GM12878 (cell line): Measurements from ENCODE around the gene C8B. TPM values are rescaled to one million over a fixed set of nuclear protein-coding genes. Genes with fewer than 3 reads are reported as not detected.

ENCODE experiments used
- ATAC-seq: fragments of 200-7000 bp; cut with Tn5 transposase; 3 replicates; pipeline ENCODE4 v1.9.1; 2020; ENCODE audit warnings: mild to moderate bottlenecking, moderate library complexity
- BruUV-seq: library from RNA; stranded (reverse); fragments of 400-500 nt; replicated peaks from 2 replicates; lab custom pipeline; 2021; lab: Mats Ljungman, UMichigan
- CTCF ChIA-PET: fragments of 300-600 bp; sonication (Branson Sonifier 250); formaldehyde crosslinking; extraction: SDS; loops from one replicate; lab custom pipeline; 2021; ENCODE audit warnings: inconsistent platforms; lab: Yijun Ruan, JAX
- POLR2A ChIA-PET: fragments of 350-600 bp; formaldehyde crosslinking; extraction: SDS; loops from one replicate; lab custom pipeline; 2021; ENCODE audit warnings: inconsistent platforms; lab: Charles Lee
- RAD21 ChIA-PET: fragments of 300-600 bp; sonication (Branson Sonifier 250); formaldehyde crosslinking; loops from one replicate; lab custom pipeline; 2023; ENCODE audit warnings: antibody characterized with exemption; ENCODE audit not compliant: unreplicated experiment; lab: Charles Lee
- SMC1A ChIA-PET: fragments of 300-600 bp; sonication (Branson Sonifier 250); formaldehyde crosslinking; loops from one replicate; lab custom pipeline; 2023; ENCODE audit not compliant: unreplicated experiment, uncharacterized antibody; lab: Charles Lee
- DNase-seq: peaks from one replicate; pipeline ENCODE4 v3.0.0-alpha.2; 2011; ENCODE audit warnings: low read depth, low spot score
- FAIRE-seq: peaks from 3 replicates; lab custom pipeline; 2011; peaks lifted over from hg19 to GRCh38; lab: Jason Lieb, UNC
- H2AFZ ChIP-seq: 2 replicates; pipeline ENCODE4 v1.6.0; 2011; ENCODE audit warnings: low read depth, low read length, control low read depth; ENCODE audit not compliant: control insufficient read depth
- H3K27ac ChIP-seq: 2 replicates; pipeline ENCODE4 v1.5.1; 2011; ENCODE audit warnings: control low read depth; ENCODE audit not compliant: control insufficient read depth, insufficient read depth
- H3K27me3 ChIP-seq, 2 experiments: replicated peaks in 1 of 2; 2 replicates each; pipeline versions ENCODE4 v1.6.0 to v1.6.1; 2011; ENCODE audit warnings: low read length in 1 of 2; ENCODE audit not compliant: control insufficient read depth in 2 of 2, insufficient read depth in 2 of 2
- H3K36me3 ChIP-seq, 2 experiments: 2 replicates each; pipeline ENCODE4 v1.5.1; 2011; ENCODE audit warnings: low read length in 1 of 2; ENCODE audit not compliant: control insufficient read depth in 2 of 2, insufficient read depth in 2 of 2
- H3K4me1 ChIP-seq: 2 replicates; pipeline ENCODE4 v1.6.1; 2011; ENCODE audit warnings: mild to moderate bottlenecking, low read length, moderate library complexity, mixed read lengths; ENCODE audit not compliant: control insufficient read depth, insufficient read depth
- H3K4me2 ChIP-seq: 2 replicates; pipeline ENCODE4 v1.6.0; 2011; ENCODE audit warnings: control low read depth; ENCODE audit not compliant: control insufficient read depth, insufficient read depth
- H3K4me3 ChIP-seq: fragments of 200-600 bp; sonication (generic); 2 replicates; pipeline ENCODE4 v1.5.1; 2016
- H3K79me2 ChIP-seq: 2 replicates; pipeline ENCODE4 v1.6.0; 2011; ENCODE audit warnings: low read length; ENCODE audit not compliant: control insufficient read depth, insufficient read depth
- H3K9ac ChIP-seq: 2 replicates; pipeline ENCODE4 v1.8.0; 2011; ENCODE audit warnings: low read length, control low read depth, mixed read lengths; ENCODE audit not compliant: control insufficient read depth, insufficient read depth
- H3K9me3 ChIP-seq: replicated peaks from 3 replicates; pipeline ENCODE4 v1.5.1; 2011; ENCODE audit warnings: mild to moderate bottlenecking, low read length; ENCODE audit not compliant: control insufficient read depth, insufficient read depth
- H4K20me1 ChIP-seq: 2 replicates; pipeline ENCODE4 v1.6.0; 2011; ENCODE audit not compliant: control insufficient read depth, insufficient read depth
- CBX5 ChIP-seq: sonication (generic); IDR thresholded peaks from 2 replicates; pipeline ENCODE4 v1.6.1; 2016; ENCODE audit warnings: low read depth, moderate library complexity, mild to moderate bottlenecking, inconsistent platforms
- CTCF ChIP-seq, 3 experiments: IDR thresholded peaks in 2 of 3; conservative IDR thresholded peaks in 1 of 3; 2 replicates each; pipeline ENCODE4 v1.5.1; 2011; ENCODE audit warnings: low read depth in 3 of 3, low read length in 3 of 3, mild to moderate bottlenecking in 3 of 3, control low read depth in 2 of 3, moderate library complexity in 2 of 3, inconsistent platforms in 1 of 3, mixed read lengths in 1 of 3; ENCODE audit not compliant: control insufficient read depth in 2 of 3, insufficient read depth in 1 of 3; ENCODE audit errors: extremely low read depth in 1 of 3
- TCF3 ChIP-seq: IDR thresholded peaks from 2 replicates; pipeline ENCODE4 v1.6.1; 2012; ENCODE audit warnings: low read depth, mild to moderate bottlenecking, low read length, borderline replicate concordance; ENCODE audit not compliant: insufficient read depth
- ZBTB11 ChIP-seq: fragments of 450-650 bp; formaldehyde crosslinking; IDR thresholded peaks from 2 replicates; pipeline ENCODE4 v1.5.0; 2022; ENCODE audit warnings: mild to moderate bottlenecking, missing genetic modification characterization
- WGBS: methylation state at CpG from one replicate; pipeline ENCODE4 v1.1.6; 2016; ENCODE audit warnings: low lambda C conversion rate; ENCODE audit not compliant: insufficient replicate concordance, insufficient coverage; ENCODE audit errors: missing lambda C conversion rate; 5-methylcytosine and 5-hydroxymethylcytosine counted together
- in situ Hi-C: fragments of 300-500 bp; cut with MboI; formaldehyde crosslinking; loops from 9 replicates; pipeline ENCODE4 v1.14.3; 2018; ENCODE audit warnings: mixed read lengths
- intact Hi-C: fragments of 100-400 bp; cut with micrococcal nuclease; formaldehyde crosslinking; loops from one replicate; pipeline ENCODE4 v1.14.2; 2022; ENCODE audit not compliant: unreplicated experiment
- polyA plus RNA-seq, 11 experiments: library from polyadenylated mRNA; depleted of rRNA in 4 of 11; unstranded in 6 of 11; stranded (reverse) in 5 of 11; fragments of >200 nt; fragmentation: Nextera tagmentation in 4 of 11; fragmentation: Illumina TruSeq in 1 of 11; extraction: Ambion mirVana in 4 of 11; extraction: Trizol in 1 of 11; gene quantifications; 1 replicate in 1 of 11; 2 replicates in 10 of 11; pipeline versions ENCODE4 v1.2.1 to v1.2.3, GENCODE V29; 2011 to 2016; ENCODE audit warnings: inconsistent platforms in 2 of 11, missing spikeins in 2 of 11, low read depth in 1 of 11
- total RNA-seq, 4 experiments: library from RNA; depleted of rRNA in 3 of 4; stranded (reverse); fragments of >200 nt in 3 of 4; fragmentation: Illumina TruSeq in 1 of 4; extraction: Trizol in 1 of 4; gene quantifications; 2 replicates each; pipeline versions ENCODE4 v1.2.1 to v1.2.3, GENCODE V29; 2013 to 2021

The C8B gene
- total and polyA plus RNA-seq, 10 of the 15 experiments (the other 5 are each of a cell fraction or from before 2014, with no cell fraction given), result not detected

GRCh38 chr1:56967900-56968832, 2.4 kb upstream of the C8B start:
- H4K20me1 ChIP-seq, result no peaks in the 10 kb centered on the region
- FAIRE-seq (no peak), DNase-seq (no peak), ATAC-seq (no peak)
- TF ChIP-seq TCF3 (no peak), CBX5 (no peak), CTCF (IDR thresholded peaks at IDR 0.05 in 2 of 3, conservative IDR thresholded peaks at IDR 0.05 in 1 of 3; ENCODE audit: control insufficient read depth in 2 of 3, extremely low read depth in 1 of 3, insufficient read depth in 1 of 3, low read depth in 3 of 3, low read length in 3 of 3) (peak in 2 of 3 experiments; percentile 38 to 41; a peak in 5 of 6 replicates), ZBTB11 (CRISPR knock-in tag) (no peak)
- SMC1A ChIA-PET, result interaction anchor here (2.1 kb wide), 1 partner anchor 135 kb away, joined by 16 read pairs; no protein-coding TSS in a partner anchor
- no peak overlapping the region for H3K9ac ChIP-seq
- H2AFZ ChIP-seq, result no peak overlapping the region
- in situ Hi-C loops (no loop called here), intact Hi-C loops (no loop called here)
- no peak overlapping the region for H3K27ac ChIP-seq
- no TSS peak for BruUV-seq
- no peaks in the 10 kb centered on the region for H3K4me1 ChIP-seq
- H3K36me3 ChIP-seq, result no peaks in the 10 kb centered on the region
- no peaks in the 10 kb centered on the region for H3K9me3 ChIP-seq
- CTCF ChIA-PET, result interaction anchor here (1.0 to 4.6 kb wide), 9 partner anchors 12 to 178 kb away, joined by 3 to 35 read pairs (median 4); no protein-coding TSS in a partner anchor
- no peaks in the 10 kb centered on the region for H3K79me2 ChIP-seq
- no peak overlapping the region for H3K4me2 ChIP-seq
- H3K4me3 ChIP-seq, result no peak overlapping the region
- POLR2A ChIA-PET, result no interaction called here
- RAD21 ChIA-PET, result interaction anchor here (1.1 kb wide), 1 partner anchor 136 kb away, joined by 5 read pairs; no protein-coding TSS in a partner anchor
- no peaks in the 10 kb centered on the region for H3K27me3 ChIP-seq
- WGBS, result 19% methylated on average over 15 of the region's 15 CpGs
